GM13976 (cell line): ENCODE data around the gene PTPRJ.
"Not testable (repeated sequence)": the region's sequence is repeated elsewhere in the genome, so short reads cannot be mapped to it uniquely, and the experiment has no call there.

Experiments
- DNase-seq: peaks from one replicate; pipeline ENCODE4 v3.0.0; 2012; ENCODE audit warnings: low spot score
- in situ Hi-C: fragments of 300-500 bp; cut with MboI; formaldehyde crosslinking; loops from one replicate; pipeline ENCODE4 v1.12.0; 2022; ENCODE audit warnings: low sequenced_read_pairs, mixed read lengths, inconsistent platforms; ENCODE audit not compliant: unreplicated experiment
- TF ChIP-seq, protein P1 (sequence below): IDR thresholded peaks from 2 replicates; pipeline ENCODE4 v1.5.1; 2012; ENCODE audit warnings: borderline replicate concordance, mild to moderate bottlenecking; ENCODE audit not compliant: insufficient read depth; ENCODE audit errors: extremely low read depth, missing control alignments, control extremely low read depth

PTPRJ gene

GRCh38 chr11:48022445-48022844, 42.1 kb downstream of the PTPRJ start:
- TF ChIP-seq, protein P1, sequence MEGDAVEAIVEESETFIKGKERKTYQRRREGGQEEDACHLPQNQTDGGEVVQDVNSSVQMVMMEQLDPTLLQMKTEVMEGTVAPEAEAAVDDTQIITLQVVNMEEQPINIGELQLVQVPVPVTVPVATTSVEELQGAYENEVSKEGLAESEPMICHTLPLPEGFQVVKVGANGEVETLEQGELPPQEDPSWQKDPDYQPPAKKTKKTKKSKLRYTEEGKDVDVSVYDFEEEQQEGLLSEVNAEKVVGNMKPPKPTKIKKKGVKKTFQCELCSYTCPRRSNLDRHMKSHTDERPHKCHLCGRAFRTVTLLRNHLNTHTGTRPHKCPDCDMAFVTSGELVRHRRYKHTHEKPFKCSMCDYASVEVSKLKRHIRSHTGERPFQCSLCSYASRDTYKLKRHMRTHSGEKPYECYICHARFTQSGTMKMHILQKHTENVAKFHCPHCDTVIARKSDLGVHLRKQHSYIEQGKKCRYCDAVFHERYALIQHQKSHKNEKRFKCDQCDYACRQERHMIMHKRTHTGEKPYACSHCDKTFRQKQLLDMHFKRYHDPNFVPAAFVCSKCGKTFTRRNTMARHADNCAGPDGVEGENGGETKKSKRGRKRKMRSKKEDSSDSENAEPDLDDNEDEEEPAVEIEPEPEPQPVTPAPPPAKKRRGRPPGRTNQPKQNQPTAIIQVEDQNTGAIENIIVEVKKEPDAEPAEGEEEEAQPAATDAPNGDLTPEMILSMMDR = no peak
- in situ Hi-C loops = no loop called here
- DNase-seq = no peak

- DNase-seq, in situ Hi-C loops: not testable (repeated sequence)
Observed at GRCh38 chr11:48023608-48024007, 43.2 kb downstream of the PTPRJ start.

DNA sequence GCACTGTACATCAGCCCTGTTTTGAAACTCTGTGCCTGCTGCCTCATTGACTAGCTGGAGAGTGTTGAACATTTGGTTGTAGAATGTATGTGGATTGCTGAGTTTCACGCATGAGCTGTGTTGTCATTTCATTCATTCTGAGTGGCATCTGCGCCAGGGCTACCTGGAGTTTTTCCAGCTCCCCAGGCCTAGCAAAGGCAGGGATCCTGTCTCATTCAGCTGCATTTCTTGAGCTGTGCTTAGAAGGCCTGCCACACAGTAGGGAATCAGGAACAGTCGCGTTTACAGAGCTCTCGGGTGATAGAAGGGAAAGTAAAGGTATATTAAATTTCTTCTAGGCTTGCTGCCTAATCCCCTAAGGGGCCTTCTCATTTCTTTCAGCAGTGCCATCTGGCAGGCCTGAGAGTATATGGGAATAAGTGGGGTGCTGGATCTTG, 44.3 kb downstream of the PTPRJ start:
- in situ Hi-C loops = no loop called here
- no peak for DNase-seq
- TF ChIP-seq, protein P1 = no peak

GRCh38 chr11:48025293-48025983, 45.1 kb downstream of the PTPRJ start:
- TF ChIP-seq, protein P1 = no peak
- DNase-seq = no peak
- in situ Hi-C loops = no loop called here

- TF ChIP-seq, protein P1 = no peak
- DNase-seq = no peak
- in situ Hi-C loops = no loop called here
Observed at GRCh38 chr11:48025984-48026340, 45.6 kb downstream of the PTPRJ start.

- in situ Hi-C loops = no loop called here
- TF ChIP-seq, protein P1 = no peak
- no peak for DNase-seq
Observed at GRCh38 chr11:48028914-48029680, 48.7 kb downstream of the PTPRJ start.

- no peak for DNase-seq
- TF ChIP-seq, protein P1 = no peak
- in situ Hi-C loops = no loop called here
Observed at GRCh38 chr11:48029681-48030290, 49.4 kb downstream of the PTPRJ start.
